ENCODE results near the gene HSBP1.

The HSBP1 gene
- total RNA-seq: 7.1 to 13.0 (median 11.0) reads per million in 4 donors

DNA sequence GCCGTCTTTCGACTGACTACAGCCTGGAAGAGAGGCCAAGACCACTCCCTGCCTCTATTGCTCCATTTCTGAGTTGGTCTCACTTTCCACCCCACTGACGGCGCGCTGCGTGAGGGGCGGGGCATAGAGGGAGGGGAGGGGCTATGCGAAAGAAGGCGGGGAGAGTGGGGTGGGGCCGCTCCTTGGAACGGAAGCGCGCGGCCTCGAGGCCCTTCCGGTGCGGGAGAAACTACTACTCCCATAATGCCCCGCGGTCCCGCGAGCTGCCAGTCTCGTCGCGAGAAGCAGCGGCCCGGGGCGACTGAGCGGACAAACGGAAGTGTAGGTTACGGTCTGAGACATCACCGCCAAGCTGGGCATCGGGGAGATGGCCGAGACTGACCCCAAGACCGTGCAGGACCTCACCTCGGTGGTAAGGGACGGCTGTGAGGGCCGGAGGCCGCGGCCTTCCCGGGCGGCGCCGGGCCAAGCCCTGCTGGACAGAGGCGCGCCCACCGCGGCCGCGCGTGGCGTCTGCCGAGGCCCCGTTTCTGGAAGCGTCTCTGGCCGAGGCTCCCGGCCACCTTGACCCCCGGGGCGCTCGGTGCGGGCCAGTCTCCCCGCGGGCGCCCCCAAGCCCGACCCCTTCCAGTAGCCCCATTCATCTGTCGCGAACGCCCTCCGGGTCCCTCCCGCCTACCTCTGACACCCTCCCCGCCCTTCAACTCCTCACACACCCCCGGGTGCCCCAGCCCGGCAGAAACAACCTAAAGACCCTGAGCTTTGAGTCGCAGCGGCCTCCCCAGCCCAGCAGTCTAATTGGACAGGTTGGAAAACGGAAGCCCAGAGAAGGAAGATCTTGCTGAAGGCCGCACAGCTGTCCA lies at the start of gene HSBP1:
Gene HSBP1, plus strand, starts transcription at position 269 of the 863 bp plus-strand sequence. Its CDS starts 99 bp downstream, at position 368.
- DNase-seq: peak; percentile 81 to 94 (median 88)

DNA sequence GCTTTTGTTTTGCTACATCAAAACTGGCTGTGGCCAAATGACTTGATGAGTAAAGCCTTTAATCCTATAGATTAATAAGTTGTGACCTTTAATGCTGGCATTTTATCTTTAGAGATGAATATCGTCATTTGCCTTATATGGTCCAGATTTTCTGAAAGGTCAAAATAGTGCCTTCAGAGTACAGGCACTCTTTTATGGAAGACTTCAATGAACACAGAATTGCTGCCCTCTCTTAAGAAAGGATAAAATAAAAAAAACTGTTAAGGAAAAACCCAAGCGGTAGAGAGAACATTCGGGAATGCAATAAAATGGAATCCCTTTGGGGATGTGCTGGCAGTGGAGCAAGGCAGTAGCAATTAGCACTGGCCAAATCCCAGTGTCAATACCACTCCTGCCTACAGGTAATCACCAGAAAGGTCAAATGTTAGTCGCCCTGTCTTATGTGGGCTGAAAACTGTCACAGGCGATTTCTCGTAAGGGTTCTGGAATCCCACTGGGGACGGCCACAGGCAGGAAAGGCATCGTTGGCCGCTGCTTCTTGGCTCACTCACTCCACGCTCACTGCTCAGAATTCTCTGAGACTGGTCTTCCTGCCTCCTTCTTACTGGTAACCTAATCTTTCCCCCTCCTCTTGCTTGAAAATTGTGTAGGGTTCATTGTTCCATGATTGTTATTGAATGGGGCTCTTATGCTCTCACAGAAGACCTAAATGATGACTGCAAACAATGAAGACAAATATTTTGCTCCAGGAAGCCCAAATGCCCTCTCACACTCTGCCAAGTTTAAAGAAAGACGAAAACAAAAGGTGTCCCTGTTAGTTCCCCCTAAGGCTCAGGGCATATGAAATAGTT lies 45.4 kb upstream of the HSBP1 start:
- DNase-seq: no peak

DNA sequence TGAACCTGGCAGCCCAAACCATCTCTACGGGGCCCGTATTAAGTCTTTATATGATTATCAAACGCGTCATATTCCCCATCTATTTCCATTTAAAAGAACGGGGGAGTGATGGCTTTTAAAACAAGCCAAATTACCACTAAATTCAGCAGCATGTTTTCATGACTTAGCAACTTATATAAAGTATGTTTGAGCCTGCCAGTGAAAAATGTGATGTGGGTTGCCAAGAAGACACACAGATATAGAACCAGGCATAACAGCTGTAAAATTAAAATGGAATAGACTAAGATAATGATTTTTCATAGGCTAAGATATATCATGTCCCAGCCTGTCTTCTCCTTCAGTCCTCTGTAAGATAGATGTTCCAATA lies 44.8 kb upstream of the HSBP1 start:
- no peak for DNase-seq

DNA sequence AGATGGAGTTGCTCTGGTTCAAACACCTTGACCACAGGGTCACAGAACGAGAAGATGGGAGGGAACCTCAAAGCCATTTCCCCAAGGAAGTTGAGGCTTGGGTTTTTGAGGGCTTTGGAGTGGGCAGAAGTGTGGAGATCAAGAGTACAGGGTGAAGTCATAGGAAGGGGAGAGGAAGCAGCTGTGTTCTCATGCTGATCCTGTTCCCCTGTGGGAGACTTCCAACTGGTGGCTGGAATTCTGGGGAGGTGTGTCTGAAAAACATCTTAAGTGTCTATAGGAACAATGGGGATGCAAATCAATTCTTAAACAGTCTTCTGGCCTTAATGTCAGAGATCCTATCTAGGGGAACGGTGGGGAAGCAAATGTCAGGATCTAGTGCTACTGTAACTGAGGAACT lies 38.8 kb upstream of the HSBP1 start:
- DNase-seq: no peak

DNA sequence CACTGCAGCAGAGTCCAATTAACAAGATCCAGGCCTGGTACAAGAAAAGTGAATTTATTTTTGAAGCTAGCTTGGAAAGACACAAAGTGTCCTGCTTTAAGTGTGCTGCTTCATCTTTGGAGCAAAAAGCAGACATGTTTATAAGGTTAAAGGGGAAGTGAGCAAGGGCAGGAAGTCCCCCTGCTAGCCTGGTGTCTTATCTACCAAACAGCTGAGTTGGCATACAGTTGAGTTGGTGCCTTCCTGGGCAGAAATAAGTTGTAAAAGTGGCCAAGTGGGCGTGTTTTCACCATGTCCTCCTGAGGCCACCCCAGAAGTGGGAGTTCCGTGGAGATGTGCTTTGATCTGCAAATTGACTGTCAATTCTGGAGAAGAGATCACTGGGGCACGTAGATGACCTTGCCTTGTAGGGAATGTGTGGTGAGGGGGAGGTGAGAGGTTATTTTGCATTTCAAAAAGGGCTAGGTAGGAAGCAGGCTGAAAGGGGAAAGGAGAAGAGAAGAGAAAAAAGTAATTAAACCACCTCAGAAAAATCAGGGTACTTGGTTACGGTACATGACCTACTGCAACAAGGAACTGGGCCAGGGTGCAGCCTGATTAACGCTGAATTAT lies 38.3 kb upstream of the HSBP1 start:
- no peak for DNase-seq

DNA sequence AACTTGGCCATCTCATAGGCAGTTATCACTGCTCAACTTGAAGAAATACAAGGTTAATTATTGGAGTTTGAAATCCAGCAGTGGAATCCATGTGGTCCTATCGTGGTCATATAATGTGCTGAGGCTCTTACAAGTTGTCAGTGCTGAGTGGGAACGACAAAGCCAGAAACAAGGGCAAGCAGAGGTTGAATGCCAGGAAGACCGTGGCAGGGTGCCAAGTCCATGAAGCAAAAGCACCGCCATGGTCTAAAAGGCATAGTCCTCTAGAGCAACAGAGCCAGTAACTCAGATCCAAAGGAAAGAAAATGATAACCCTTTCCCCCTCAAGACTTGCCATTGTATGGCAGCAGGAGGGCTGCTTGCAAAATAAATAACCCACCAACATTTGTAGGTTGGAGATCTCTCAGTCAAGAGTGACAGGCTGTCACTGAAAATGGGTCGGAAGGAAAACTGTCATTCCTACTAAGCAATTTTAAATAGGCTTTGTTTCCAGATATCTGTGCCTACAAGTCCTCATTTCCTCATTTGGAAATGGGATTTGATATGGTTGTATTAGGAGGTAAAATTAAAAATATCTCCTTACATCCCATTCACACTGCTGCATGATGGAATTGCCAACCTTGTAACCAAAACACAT lies 36.4 kb upstream of the HSBP1 start:
- DNase-seq: no peak

DNA sequence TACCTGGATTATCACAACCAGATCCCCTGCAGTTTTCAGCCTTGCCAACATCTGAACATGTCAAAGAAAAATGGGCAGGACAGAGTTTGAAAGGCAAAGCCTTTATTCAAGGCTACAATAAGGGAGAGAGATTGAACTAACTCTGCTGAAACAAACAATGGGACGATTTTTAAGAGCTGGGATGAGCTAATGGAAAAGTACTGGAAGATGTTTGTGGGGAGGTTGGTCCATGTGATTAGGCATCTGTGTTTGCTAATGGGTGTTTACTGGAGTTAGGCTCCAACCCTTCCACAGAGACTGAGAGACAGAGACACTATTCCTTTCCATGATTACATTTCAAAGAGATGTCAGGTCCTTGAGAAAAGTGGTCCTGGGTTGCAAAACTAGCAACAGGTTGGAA lies 35.0 kb upstream of the HSBP1 start:
- DNase-seq: no peak

DNA sequence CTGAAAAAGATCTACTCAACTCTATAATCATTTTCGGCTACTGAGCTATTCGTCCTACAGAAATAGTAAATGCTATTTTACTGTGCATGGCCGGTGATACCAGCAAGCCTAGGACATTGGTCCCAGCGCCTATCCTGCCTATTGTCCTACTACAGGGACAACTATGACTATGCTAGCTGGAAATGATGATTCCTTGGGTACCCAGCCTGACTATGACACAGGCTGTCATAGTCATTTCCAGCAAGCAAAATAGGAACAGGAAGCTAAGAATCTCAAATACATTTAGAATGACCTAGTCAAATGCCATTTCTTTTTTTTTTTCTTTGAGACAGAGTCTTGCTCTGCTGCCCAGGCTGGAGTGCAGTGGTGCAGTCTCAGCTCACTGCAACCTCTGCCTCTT lies 33.7 kb upstream of the HSBP1 start:
- no peak for DNase-seq

DNA sequence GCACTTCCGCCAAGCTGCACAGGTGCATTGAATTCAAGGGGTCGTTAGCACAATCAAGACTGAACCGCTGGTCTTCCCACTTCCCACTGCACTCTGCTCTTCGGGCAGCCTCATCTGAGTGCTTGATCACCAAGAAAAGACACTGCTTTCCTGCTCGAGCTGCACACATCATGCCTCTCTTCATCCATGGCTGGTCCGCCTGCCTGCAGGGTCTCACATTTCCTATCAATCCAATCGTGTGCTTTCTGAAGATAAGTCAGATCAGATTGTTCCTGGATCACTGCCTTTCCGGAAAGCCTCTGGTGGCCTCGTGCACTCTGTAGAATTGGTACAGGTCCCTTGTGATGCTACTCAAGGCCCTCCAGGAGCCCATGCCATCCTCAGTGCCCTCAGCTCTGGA lies 30.8 kb upstream of the HSBP1 start:
- no peak for DNase-seq

DNA sequence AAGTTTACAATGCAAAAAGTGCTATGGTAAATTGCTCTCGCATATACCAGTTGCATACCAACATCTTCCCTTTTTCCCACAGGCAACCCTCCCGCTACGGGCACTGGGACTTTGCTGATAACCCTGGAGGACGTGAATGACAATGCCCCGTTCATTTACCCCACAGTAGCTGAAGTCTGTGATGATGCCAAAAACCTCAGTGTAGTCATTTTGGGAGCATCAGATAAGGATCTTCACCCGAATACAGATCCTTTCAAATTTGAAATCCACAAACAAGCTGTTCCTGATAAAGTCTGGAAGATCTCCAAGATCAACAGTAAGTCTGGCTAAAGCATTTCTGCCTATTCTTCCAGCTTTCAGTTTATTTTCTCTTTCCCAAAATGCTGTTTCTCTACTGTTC lies 27.9 kb upstream of the HSBP1 start:
- DNase-seq: no peak

DNA sequence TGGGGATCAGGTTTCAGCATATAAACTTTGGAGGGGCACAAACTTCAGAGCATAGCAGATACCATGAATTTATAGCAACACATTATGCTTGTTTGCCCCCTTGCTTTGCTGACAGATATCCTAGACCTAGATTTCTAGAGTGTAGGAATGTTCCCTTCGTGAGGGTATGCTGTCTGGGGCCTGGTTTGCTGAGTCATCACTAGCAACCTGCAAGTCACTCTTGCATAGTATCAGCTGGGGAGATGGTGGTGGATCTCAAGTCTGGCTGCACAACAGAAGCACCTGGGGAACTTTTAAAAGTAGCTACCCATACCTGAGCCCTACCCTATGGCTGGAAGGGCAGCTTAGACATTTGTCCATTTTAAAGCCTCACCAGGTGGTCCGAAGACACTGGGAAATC lies 22.3 kb upstream of the HSBP1 start:
- DNase-seq: no peak

DNA sequence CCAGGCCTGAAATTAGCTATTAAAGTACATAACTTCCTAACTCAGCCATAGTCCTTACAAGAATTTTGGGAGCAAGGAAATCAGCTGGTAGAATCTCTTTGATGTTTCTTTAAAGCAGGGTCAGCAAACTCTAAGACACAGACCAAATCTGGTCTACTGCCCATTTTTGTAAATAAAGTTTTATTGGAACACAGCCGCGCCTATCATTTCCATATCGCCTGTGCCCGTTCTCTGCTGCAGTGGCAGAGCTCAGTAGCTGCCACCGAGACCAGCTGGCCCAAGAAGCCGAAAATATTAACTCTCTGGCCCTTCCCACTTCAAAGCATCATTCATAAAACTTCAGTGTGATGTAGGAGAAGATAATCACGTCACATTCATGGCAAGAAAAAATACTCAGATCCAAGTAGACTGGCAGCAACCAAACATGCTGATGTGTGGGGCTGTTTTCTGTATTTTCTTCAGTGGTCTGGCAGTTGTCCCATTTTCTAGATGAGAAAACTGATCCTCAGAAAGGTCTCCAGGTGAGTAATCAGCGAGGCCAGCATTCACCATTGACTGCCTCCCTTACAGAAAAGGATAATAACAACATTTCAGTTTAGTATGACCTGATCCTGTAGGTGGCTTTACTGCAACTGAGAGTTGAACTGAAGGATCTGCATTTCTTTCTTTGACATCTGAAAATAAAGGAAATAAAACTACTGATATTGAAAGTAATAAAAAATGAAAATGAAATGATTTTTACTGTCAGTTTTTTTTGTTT lies 18.0 kb upstream of the HSBP1 start:
- DNase-seq: no peak

DNA sequence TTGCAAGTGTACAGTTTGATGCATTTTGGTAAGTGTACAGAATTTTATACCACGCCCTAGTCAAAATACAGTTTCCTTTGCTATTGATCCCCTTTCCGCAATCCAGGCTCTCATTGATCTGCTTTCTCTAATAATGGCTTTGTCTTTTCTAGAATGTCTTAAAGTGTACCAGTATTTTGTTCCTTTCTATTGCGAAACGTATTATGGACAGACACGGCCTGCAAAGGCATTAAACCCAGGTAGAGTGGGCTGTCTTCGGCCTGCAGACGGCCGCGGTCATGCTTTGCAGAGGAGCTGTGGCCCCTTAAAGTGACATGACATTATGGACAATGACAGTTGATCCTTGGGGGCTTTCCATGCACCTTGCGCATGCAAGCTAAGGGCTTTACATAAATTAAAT lies 15.9 kb upstream of the HSBP1 start:
- DNase-seq: no peak

DNA sequence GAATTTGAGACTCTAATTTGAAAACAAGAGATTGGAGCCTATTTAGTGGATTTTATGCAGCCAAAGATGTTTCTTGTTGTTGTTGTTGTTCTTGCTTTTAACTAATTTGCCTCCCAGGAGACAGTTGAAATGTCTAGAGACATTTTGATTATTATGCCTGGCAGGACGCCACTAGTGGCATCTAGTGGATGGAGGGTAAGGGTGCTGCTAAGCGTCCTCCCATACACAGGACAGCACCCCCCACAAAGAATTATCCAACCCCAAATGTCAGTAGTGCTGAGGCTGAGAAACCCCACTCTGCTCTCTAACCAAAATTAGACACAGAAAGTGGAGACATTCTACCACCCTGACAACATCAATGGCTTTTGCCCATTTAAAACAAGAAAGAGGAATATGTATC lies 15.4 kb upstream of the HSBP1 start:
- DNase-seq: no peak

DNA sequence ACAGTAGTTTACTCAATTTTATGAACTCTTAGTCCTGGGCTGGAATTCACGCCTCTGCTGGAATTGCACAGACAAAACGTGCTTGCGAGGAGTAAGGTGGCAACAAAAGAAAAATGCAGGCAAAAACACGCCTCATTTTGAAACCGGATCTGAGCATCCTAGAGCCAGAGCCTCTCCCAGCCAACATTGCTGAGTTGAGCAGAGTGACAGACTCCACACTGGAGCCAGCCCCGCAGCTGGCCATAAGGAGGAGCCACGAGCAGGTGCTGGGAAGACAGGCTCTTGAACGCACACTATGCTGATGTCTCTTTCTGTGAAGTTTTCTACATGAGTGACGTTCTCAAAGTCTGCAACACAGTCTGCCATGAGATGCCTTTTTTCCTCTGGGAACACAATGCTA lies 14.6 kb upstream of the HSBP1 start:
- no peak for DNase-seq

DNA sequence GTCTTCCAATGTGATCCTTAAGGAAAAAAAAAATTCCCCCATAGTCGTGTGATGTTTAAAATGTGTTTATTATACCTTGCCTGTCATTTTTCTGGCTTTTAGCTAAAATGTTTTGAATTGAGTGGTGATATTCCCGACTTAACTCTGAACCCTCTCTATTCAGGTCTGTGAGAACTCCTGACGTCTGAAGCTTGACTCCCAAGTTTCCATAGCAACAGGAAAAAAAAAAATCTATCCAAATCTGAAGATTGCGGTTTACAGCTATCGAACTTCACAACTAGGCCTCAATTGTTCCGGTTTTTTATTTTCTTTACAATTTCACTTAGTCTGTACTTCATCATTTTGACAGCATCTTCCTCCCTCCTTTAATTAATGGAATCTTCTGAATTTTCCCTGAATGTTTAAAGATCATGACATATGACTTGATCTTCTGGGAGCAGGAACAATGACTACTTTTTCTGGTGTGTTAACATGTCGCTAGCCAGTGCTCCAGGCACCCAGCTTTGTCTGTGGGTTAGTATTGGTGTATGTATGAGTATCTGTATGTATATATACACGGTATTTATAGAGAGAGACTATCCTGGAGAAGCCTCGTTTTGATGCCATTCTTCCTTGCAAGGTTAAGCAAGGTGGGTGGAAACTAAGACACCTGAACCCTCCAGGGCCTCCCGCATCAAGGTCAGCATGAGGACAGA lies 12.8 kb upstream of the HSBP1 start:
- no peak for DNase-seq

DNA sequence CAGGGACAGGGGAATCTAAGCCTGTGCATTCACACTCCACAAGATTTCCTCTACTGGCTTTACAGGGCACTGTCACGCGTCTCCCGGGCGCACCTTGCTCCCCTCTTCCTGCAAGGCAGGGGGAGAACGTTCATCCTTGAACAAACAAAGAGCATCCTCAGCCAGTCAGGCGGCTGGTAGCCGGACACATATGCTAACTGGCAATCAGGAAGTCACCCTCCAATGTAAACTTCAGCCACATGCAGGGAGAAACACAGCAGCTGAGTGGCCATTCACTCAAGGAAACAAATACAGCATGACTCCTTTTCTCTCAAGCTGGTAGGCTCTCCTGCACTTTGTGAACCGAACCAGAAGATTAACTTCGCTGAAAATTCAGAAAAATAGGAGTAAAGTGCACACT lies 10.8 kb upstream of the HSBP1 start:
- no peak for DNase-seq

DNA sequence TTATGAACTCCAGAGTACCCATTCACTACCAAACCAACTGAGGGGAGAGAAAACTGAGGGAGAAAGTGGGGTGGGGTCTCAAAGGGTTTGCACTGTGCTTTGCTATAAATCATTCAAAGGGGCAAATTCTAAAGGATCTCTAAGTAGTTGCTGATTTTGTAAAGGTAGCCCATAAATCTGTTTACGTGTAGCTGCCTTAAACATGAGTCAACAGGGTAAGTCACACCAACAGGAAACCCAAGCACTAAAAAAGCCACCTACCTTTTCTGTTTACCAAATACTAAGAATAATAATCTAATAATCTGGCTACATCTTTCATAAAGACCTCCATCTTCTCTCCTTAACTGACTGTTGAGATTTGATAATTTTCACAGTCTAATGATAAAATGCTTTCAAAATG lies 8.4 kb upstream of the HSBP1 start:
- no peak for DNase-seq

DNA sequence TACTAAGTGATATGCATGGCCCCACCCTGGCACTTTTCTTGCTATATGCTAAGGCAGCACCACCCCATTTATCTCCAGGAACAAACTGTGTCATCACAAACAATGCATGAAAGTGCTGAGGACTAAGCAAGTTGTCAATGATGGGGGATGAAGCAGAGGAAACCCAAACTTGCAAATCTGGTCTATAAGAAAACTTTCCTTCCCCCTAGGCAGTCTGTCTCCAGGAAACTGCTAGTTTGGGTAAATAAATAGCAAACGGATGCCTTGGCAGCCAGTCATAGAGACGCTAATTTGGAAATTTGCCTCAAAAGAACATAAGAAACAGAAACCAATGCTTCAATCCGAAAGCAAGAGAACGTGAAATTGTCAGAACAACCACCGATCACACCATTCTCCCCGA lies 5.6 kb upstream of the HSBP1 start:
- DNase-seq: peak in 1 of 5 donors; percentile 22

DNA sequence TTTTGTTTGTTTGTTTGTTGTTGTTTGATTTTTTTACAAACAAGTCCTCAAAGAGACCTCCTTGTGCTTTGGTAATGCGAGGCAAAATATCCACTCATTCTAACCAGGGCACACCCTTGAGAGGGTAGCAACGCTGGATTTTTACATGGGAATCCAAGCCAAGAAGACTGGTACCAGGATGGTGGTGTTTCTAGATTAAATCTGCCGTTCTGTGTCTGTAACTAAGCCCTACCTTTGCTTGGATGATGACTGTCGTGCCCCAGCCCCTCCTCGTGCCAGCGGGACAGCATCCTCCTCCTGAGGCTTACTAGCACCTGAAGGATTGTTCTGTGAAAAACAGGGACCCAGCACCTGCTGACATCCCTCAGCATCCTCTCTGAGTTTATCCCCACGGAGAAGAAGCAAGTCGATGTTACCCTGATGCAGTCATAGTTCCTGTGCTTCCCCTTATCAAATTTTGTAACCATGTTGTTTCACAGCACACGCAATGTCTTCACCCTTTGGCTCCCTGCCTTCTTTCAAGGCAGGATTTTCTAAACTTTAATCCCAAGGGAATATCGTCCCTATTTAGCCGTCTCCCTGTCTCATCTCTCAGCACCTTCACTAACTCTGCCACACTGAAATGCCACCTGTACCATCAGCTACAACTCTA lies 5.1 kb upstream of the HSBP1 start:
- DNase-seq: no peak

DNA sequence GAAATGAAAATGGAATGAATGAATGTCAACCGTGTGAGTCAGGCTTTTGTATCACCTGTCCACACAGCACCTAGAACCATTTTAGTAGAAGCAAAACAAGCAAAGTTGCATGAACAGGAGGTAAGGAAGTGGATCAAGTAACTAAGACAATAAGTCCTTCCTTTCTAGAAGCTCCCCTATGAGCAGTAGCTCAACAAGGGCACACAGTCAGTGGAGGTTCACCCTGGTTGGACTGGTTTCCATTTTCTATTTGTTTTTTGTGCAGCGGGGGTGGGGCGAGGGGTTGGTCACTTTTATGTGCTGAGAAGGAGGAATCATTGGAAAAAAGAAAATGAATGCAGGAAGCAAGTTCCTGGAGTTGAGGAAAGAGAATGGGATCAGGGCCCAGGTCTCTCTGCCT lies 4.0 kb upstream of the HSBP1 start:
- DNase-seq: no peak

Data from T-helper 1 cell (primary cell).